H9 (cell line): Measurements from ENCODE around the gene ZNF562. TPM values are rescaled to one million over a fixed set of nuclear protein-coding genes. Genes with fewer than 3 reads are reported as not detected.

ENCODE experiments used
- DNase-seq: peaks from one replicate; pipeline ENCODE4 v3.0.0-alpha.2; 2017
- H2AFZ ChIP-seq: one replicate; pipeline ENCODE4 v1.6.1; 2013; ENCODE audit warnings: mild to moderate bottlenecking, low read length, control low read depth, moderate library complexity
- H2AK5ac ChIP-seq: 2 replicates; pipeline ENCODE4 v1.6.1; 2013; ENCODE audit warnings: low read length, control low read depth, mixed read lengths; ENCODE audit not compliant: insufficient read length
- H2BK120ac ChIP-seq: one replicate; pipeline ENCODE4 v1.6.1; 2013; ENCODE audit warnings: low read depth, mild to moderate bottlenecking, low read length, control low read depth, inconsistent platforms; ENCODE audit not compliant: poor library complexity, severe bottlenecking
- H2BK12ac ChIP-seq: 2 replicates; pipeline ENCODE4 v1.6.1; 2013; ENCODE audit warnings: low read length, control low read depth, mixed read lengths, low read depth; ENCODE audit not compliant: insufficient read length
- H2BK15ac ChIP-seq: 2 replicates; pipeline ENCODE4 v1.6.1; 2013; ENCODE audit warnings: low read depth, low read length, control low read depth
- H2BK20ac ChIP-seq: one replicate; pipeline ENCODE4 v1.6.1; 2013; ENCODE audit warnings: low read depth, mild to moderate bottlenecking, low read length, control low read depth, inconsistent platforms; ENCODE audit not compliant: poor library complexity, severe bottlenecking
- H2BK5ac ChIP-seq: 2 replicates; pipeline ENCODE4 v1.6.1; 2013; ENCODE audit warnings: low read length, control low read depth, mixed read lengths; ENCODE audit not compliant: insufficient read length
- H3K14ac ChIP-seq: 2 replicates; pipeline ENCODE4 v1.6.1; 2013; ENCODE audit warnings: low read length, control low read depth; ENCODE audit not compliant: insufficient read depth
- H3K18ac ChIP-seq: 2 replicates; pipeline ENCODE4 v1.6.1; 2013; ENCODE audit warnings: low read depth, mild to moderate bottlenecking, mixed read lengths, low read length, control low read depth; ENCODE audit not compliant: insufficient read length
- H3K23ac ChIP-seq: 2 replicates; pipeline ENCODE4 v1.6.1; 2013; ENCODE audit warnings: low read length, control low read depth, mixed read lengths, low read depth; ENCODE audit not compliant: insufficient read length
- H3K23me2 ChIP-seq: 2 replicates; pipeline ENCODE4 v1.6.1; 2013; ENCODE audit warnings: low read depth, mild to moderate bottlenecking, mixed read lengths, low read length, control low read depth; ENCODE audit not compliant: insufficient read length, poor library complexity, severe bottlenecking
- H3K27ac ChIP-seq: 2 replicates; pipeline ENCODE4 v1.5.1; 2013; ENCODE audit warnings: low read length, control low read depth, mixed read lengths, low read depth; ENCODE audit not compliant: insufficient read length
- H3K27me3 ChIP-seq: 2 replicates; pipeline ENCODE4 v1.6.1; 2013; ENCODE audit warnings: low read length, control low read depth, inconsistent platforms; ENCODE audit not compliant: insufficient read depth
- H3K4ac ChIP-seq: 2 replicates; pipeline ENCODE4 v1.6.1; 2013; ENCODE audit warnings: low read depth, mild to moderate bottlenecking, control low read depth, inconsistent platforms, low read length, moderate library complexity
- H3K4me1 ChIP-seq: 2 replicates; pipeline ENCODE4 v1.6.1; 2013; ENCODE audit warnings: low read length, control low read depth, inconsistent platforms; ENCODE audit not compliant: insufficient read depth
- H3K4me2 ChIP-seq: 2 replicates; pipeline ENCODE4 v1.6.1; 2013; ENCODE audit warnings: low read length, control low read depth, mixed read lengths; ENCODE audit not compliant: insufficient read length, insufficient read depth
- H3K56ac ChIP-seq: 2 replicates; pipeline ENCODE4 v1.6.1; 2013; ENCODE audit warnings: low read depth, mild to moderate bottlenecking, mixed read lengths, low read length, control low read depth; ENCODE audit not compliant: insufficient read length
- H3K79me1 ChIP-seq: 2 replicates; pipeline ENCODE4 v1.6.1; 2013; ENCODE audit warnings: low read depth, mild to moderate bottlenecking, moderate library complexity, low read length, control low read depth, inconsistent platforms; ENCODE audit not compliant: insufficient read depth, poor library complexity, severe bottlenecking
- H3K79me2 ChIP-seq: 2 replicates; pipeline ENCODE4 v1.6.1; 2013; ENCODE audit warnings: low read length, control low read depth, inconsistent platforms; ENCODE audit not compliant: insufficient read depth
- H3K9ac ChIP-seq: 2 replicates; pipeline ENCODE4 v1.6.1; 2013; ENCODE audit warnings: low read length, control low read depth, mixed read lengths; ENCODE audit not compliant: insufficient read length; ENCODE audit errors: extremely low read depth
- H3K9me3 ChIP-seq: one replicate; pipeline ENCODE4 v1.6.1; 2013; ENCODE audit warnings: low read depth, low read length, inconsistent platforms; ENCODE audit not compliant: control insufficient read depth
- H3T11ph ChIP-seq: one replicate; pipeline ENCODE4 v1.6.1; 2013; ENCODE audit warnings: mild to moderate bottlenecking, low read length, control low read depth, inconsistent platforms
- H4K20me1 ChIP-seq: one replicate; pipeline ENCODE4 v1.6.1; 2013; ENCODE audit not compliant: control insufficient read depth, insufficient read length, insufficient read depth
- H4K5ac ChIP-seq: 2 replicates; pipeline ENCODE4 v1.6.1; 2013; ENCODE audit warnings: low read depth, mild to moderate bottlenecking, mixed read lengths, low read length, control low read depth; ENCODE audit not compliant: insufficient read length
- H4K8ac ChIP-seq: replicated peaks from 2 replicates; pipeline ENCODE4 v1.6.1; 2013; ENCODE audit warnings: low read length, control low read depth, mixed read lengths, low read depth; ENCODE audit not compliant: insufficient read length
- H4K91ac ChIP-seq: 2 replicates; pipeline ENCODE4 v1.6.1; 2013; ENCODE audit warnings: low read depth, mild to moderate bottlenecking, moderate library complexity, mixed read lengths, low read length, control low read depth; ENCODE audit not compliant: insufficient read length
- H3K27ac Mint-ChIP-seq, 3 experiments: 2 replicates in 2 of 3; 3 replicates in 1 of 3; pipeline ENCODE4 v1.8.0; 2020 to 2021; ENCODE audit warnings: mixed read lengths in 3 of 3, mild to moderate bottlenecking in 1 of 3, moderate library complexity in 1 of 3
- H3K27me3 Mint-ChIP-seq: 2 replicates; pipeline ENCODE4 v1.8.0; 2021; ENCODE audit warnings: low read depth, mild to moderate bottlenecking, moderate library complexity, mixed read lengths
- H3K36me3 Mint-ChIP-seq, 3 experiments: 2 replicates in 2 of 3; 3 replicates in 1 of 3; pipeline ENCODE4 v1.8.0; 2020 to 2021; ENCODE audit warnings: low read depth in 3 of 3, mixed read lengths in 3 of 3; ENCODE audit not compliant: insufficient read depth in 1 of 3
- H3K4me1 Mint-ChIP-seq, 2 experiments: 2 replicates each; pipeline ENCODE4 v1.8.0; 2020; ENCODE audit warnings: mixed read lengths in 2 of 2
- H3K4me3 Mint-ChIP-seq, 2 experiments: 2 replicates in 1 of 2; 3 replicates in 1 of 2; pipeline ENCODE4 v1.8.0; 2020 to 2021; ENCODE audit warnings: mild to moderate bottlenecking in 2 of 2, mixed read lengths in 2 of 2, moderate library complexity in 1 of 2
- H3K9me3 Mint-ChIP-seq, 2 experiments: 2 replicates in 1 of 2; 3 replicates in 1 of 2; pipeline ENCODE4 v1.8.0; 2020; ENCODE audit warnings: mild to moderate bottlenecking in 2 of 2, mixed read lengths in 2 of 2, moderate library complexity in 1 of 2
- CTCF ChIP-seq: fragments of 200-600 bp; sonication (generic); conservative IDR thresholded peaks from 3 replicates; pipeline ENCODE4 v1.8.0; 2021; ENCODE audit warnings: antibody characterized with exemption, mild to moderate bottlenecking
- WGBS: extraction: QIAGEN DNeasy Blood & Tissue Kit; methylation state at CpG from one replicate; pipeline ENCODE4 v1.1.7; 2013; ENCODE audit warnings: missing lambda C conversion rate, low lambda C conversion rate, mixed read lengths; ENCODE audit not compliant: insufficient read length; ENCODE audit errors: extremely low coverage; 5-methylcytosine and 5-hydroxymethylcytosine counted together
- total RNA-seq: library from RNA; stranded (reverse); gene quantifications from 2 replicates; pipeline ENCODE4 v1.2.1, GENCODE V29; 2021

The ZNF562 gene
- total RNA-seq, 1 experiment from 2014 or later = 15.7 TPM

GRCh38 chr19:9671655-9672054 is 3.2 kb downstream of the ZNF562 start:
- Mint-ChIP-seq H3K9me3 (peaks cover 70 to 79% of the 10 kb centered on the region in 2 experiments), H3K4me3 (no peak overlapping the region), H3K36me3 (peaks cover 49 to 55% (median 52%) of the 10 kb centered on the region in 3 experiments), H3K27ac (no peak overlapping the region), H3K4me1 (peaks cover 0 to 3% of the 10 kb centered on the region in 2 experiments; a peak in 1 of 4 replicates), H3K27me3 (peaks cover 3% of the 10 kb centered on the region; the same call in 1 of the 2 replicates)
- no peak overlapping the region for H3K23ac ChIP-seq
- H3K56ac ChIP-seq = no peak overlapping the region
- H4K8ac ChIP-seq = no peak overlapping the region
- no peaks in the 10 kb centered on the region for H4K20me1 ChIP-seq
- no peak overlapping the region for H2BK12ac ChIP-seq
- no peak overlapping the region for H2BK120ac ChIP-seq
- H3K79me2 ChIP-seq = peaks cover 24% of the 10 kb centered on the region; the same call in 1 of the 2 replicates
- no peak overlapping the region for H3K27ac ChIP-seq
- no peak overlapping the region for H4K91ac ChIP-seq
- no peak for DNase-seq
- peaks cover 13% of the 10 kb centered on the region for H3K79me1 ChIP-seq
- no peaks in the 10 kb centered on the region for H3K27me3 ChIP-seq
- no peak for TF ChIP-seq CTCF
- no peaks in the 10 kb centered on the region for H3K4me1 ChIP-seq
- H3T11ph ChIP-seq = no peak overlapping the region
- no peak overlapping the region for H3K14ac ChIP-seq
- no peak overlapping the region for H3K4ac ChIP-seq
- no peak overlapping the region for H4K5ac ChIP-seq
- no peaks in the 10 kb centered on the region for H3K23me2 ChIP-seq
- H3K4me2 ChIP-seq = no peak overlapping the region
- H3K18ac ChIP-seq = no peak overlapping the region
- H2AK5ac ChIP-seq = no peak overlapping the region
- no peak overlapping the region for H2BK20ac ChIP-seq
- no peak overlapping the region for H2AFZ ChIP-seq
- peaks cover 17% of the 10 kb centered on the region for H3K9me3 ChIP-seq
- no peak overlapping the region for H3K9ac ChIP-seq
- WGBS = no CpG with 5 or more reads among the region's 3 CpGs
- no peak overlapping the region for H2BK15ac ChIP-seq
- no peak overlapping the region for H2BK5ac ChIP-seq
